Measurements from ENCODE around the gene NR1H2.
"Not testable (repeated sequence)": the region's sequence is repeated elsewhere in the genome, so short reads cannot be mapped to it uniquely, and the experiment has no call there.

The NR1H2 gene

DNA sequence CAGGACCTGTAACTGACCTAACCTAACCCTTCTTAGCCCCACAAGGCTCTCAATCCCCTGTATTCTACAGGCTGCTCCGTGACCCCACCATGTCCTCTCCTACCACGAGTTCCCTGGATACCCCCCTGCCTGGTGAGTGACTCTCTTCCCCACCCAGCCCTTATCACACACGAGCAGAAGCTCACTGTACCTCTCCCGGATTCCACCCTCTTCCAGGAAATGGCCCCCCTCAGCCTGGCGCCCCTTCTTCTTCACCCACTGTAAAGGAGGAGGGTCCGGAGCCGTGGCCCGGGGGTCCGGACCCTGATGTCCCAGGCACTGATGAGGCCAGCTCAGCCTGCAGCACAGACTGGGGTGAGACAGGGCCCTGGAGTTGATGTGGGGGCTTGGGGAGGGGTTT lies 1.3 kb downstream of the NR1H2 start:
- in situ Hi-C loops (cut with MboI; ENCODE audit: low sequenced_read_pairs) = no loop called here

DNA sequence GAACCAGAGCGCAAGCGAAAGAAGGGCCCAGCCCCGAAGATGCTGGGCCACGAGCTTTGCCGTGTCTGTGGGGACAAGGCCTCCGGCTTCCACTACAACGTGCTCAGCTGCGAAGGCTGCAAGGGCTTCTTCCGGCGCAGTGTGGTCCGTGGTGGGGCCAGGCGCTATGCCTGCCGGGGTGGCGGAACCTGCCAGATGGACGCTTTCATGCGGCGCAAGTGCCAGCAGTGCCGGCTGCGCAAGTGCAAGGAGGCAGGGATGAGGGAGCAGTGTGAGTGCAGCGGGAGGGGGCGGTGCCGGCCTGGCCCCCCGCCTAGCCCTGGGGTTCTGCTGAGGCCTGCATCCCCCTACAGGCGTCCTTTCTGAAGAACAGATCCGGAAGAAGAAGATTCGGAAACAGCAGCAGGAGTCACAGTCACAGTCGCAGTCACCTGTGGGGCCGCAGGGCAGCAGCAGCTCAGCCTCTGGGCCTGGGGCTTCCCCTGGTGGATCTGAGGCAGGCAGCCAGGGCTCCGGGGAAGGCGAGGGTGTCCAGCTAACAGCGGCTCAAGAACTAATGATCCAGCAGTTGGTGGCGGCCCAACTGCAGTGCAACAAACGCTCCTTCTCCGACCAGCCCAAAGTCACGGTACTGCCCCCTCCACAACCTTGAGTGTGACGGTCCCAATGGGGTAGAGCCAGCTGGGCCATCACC lies 2.1 kb downstream of the NR1H2 start:
- in situ Hi-C loops (cut with MboI; ENCODE audit: low sequenced_read_pairs) = no loop called here

GRCh38 chr19:50378863-50379236 lies 2.6 kb downstream of the NR1H2 start:
- in situ Hi-C loops (cut with MboI; ENCODE audit: low sequenced_read_pairs) = no loop called here

DNA sequence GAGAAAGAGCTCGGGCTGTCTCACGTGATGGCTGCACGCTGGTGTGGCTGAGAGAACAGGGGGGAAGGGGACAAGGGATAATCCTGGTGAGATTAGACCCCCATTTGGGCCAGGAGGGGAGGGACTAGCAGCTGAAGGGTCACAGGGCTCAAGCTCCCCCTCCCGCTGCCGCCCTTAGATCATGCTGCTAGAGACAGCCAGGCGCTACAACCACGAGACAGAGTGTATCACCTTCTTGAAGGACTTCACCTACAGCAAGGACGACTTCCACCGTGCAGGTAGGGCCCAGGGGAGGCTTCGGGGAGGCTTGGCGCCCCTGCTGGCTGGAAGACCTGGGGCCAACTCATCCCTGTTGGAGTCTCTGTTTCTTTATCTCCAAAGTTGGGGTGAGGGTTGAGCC lies 3.3 kb downstream of the NR1H2 start:
- in situ Hi-C loops (cut with MboI; ENCODE audit: low sequenced_read_pairs) = no loop called here

- in situ Hi-C loops (cut with MboI; ENCODE audit: low sequenced_read_pairs) = no loop called here
These were observed 3.9 kb downstream of the NR1H2 start for GRCh38 chr19:50380137-50380536.

GRCh38 chr19:50380751-50381151 lies 4.5 kb downstream of the NR1H2 start:
- in situ Hi-C loops (cut with MboI; ENCODE audit: low sequenced_read_pairs) = no loop called here

DNA sequence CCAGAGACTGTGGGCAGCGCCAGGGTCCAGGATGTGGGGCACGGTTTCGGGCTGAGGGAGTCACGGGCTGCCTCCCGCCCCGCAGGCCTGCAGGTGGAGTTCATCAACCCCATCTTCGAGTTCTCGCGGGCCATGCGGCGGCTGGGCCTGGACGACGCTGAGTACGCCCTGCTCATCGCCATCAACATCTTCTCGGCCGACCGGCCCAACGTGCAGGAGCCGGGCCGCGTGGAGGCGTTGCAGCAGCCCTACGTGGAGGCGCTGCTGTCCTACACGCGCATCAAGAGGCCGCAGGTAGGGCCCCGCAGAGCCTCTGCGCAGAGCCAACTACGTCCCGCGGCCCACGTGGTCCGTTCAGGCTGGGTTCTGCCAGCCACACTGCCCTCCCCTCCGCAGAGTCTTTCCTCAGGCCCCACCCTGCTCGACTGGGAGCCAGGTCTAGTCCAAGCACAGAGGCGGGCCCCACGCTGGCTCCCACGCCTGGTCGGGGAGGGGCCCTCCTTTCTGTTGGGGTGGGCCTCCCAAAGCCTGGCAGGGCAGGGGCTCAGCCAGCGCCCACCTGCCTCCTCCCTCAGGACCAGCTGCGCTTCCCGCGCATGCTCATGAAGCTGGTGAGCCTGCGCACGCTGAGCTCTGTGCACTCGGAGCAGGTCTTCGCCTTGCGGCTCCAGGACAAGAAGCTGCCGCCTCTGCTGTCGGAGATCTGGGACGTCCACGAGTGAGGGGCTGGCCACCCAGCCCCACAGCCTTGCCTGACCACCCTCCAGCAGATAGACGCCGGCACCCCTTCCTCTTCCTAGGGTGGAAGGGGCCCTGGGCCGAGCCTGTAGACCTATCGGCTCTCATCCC lies 5.8 kb downstream of the NR1H2 start:
- in situ Hi-C loops (cut with MboI; ENCODE audit: low sequenced_read_pairs) = no loop called here

DNA sequence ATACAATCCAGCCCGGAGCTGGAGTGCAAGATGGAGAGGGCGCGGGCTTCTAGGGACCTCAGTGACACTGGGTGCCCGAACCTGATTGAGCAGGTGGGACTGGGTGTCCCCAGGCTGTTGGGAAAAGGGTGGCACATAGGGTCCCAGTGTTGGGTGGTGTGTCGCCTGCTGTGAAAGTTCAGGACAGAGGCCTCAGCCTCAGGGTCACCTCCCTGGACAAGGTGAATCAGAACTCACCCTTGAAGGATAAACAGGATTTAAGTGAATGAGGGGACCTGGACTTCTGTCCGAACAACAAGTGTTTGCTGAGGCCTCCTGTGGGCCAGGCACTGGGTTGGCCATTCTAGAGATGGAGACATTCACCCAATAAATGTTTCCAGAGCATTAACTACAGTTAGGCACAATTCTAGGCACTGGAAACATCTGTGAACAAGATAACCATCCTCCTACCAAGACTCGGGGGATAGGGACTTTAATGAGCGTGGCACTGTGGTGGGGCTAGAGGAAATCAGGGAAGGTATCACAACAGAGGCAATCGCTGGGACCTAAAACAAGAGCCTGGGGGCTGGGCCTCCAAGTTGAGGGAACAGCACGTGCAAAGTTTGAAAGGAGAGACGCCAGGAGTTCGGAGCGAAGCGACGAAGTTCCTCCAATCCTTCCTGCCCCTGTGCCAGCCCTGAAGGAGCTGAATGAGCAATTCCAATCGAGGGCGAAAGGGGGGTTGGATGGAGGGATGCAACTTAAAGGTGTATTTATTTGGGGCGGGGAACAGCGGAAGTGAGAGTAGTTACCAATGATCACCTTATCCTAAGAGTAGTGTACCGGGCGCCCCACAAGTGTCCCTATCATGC lies 7.0 kb downstream of the NR1H2 start:
- in situ Hi-C loops (cut with MboI; ENCODE audit: low sequenced_read_pairs) = no loop called here

- in situ Hi-C loops (cut with MboI; ENCODE audit: low sequenced_read_pairs) = no loop called here
These were observed 7.8 kb downstream of the NR1H2 start, which contains the start of gene POLD1 for GRCh38 chr19:50383852-50384684. POLD1 (plus strand) TSS chr19:50384347; CDS start chr19:50398852, 14,505 bp downstream.

DNA sequence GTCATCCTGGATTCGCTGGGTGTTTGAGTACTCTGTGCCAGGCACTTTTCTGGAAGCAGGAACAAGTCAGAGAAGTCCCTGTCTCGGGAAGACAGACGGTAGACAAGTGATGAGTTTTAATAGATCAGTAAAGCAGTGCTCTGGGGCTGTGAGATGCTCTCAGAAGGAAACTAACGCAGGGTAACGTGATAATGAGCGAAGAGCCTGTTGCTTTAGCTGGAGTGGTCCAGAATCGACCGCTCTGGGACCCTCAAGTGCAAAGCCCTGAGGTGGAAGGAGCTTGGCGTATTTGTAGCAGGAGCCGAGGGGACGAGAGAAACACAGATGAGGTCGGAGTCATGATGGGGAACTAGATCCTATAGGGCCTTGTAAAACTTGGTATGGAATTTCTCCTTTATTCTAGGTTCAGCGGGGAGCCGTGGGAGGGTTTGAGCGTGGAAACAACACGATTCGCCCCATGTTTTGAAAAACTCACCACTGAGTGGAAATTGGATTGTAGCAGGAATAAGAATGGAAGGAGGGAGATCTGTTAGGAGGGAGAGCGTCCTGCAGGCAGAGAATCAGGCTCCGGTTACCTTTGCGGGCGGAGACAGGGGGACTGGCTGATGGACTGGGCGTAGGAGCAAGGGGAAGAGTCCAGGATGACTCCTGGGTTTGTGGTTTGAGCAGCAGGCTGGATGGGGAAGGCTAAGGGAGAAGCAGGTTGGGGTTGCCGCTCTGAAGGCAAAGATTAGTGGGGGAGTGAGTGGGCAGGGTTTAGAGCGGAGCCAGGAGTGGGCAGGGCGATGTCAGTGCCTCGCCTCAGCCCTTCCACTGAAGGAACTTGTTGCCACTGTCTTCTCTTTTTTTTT lies 8.7 kb downstream of the NR1H2 start:
- in situ Hi-C loops (cut with MboI; ENCODE audit: low sequenced_read_pairs) = no loop called here

DNA sequence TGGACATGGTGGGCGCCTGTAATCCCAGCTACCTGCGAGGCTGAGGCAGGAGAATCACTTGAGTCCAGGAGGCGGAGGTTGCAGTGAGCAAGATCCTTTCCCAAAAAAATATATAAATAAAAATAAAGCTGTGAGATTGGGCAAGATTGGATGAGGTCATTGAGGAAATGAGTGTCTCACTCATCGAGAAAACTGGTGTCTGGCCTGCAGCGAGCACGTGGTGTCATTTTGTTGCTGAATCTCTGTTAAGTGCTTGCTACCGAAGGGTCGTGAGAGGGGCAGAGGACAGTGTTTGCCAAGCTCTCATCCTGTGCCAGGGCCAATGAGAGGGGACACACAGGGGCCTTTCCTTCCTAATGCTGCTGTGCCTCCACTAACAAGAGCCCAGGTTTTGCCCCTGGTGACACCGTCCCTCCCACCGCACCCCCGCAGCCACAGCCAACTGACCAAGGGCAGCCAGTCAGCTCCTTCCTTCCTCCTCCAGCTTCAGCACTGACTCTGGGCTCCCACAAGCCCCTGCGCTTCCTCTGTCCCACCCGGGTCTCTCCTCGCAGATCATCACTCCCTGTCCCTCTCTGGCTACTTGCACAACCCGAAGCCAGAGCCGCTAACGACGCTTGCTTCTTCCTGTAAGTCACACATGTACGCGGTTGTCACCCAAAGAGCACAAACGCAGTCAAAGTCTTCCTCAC lies 11.1 kb downstream of the NR1H2 start:
- in situ Hi-C loops (cut with MboI; ENCODE audit: low sequenced_read_pairs) = no loop called here

DNA sequence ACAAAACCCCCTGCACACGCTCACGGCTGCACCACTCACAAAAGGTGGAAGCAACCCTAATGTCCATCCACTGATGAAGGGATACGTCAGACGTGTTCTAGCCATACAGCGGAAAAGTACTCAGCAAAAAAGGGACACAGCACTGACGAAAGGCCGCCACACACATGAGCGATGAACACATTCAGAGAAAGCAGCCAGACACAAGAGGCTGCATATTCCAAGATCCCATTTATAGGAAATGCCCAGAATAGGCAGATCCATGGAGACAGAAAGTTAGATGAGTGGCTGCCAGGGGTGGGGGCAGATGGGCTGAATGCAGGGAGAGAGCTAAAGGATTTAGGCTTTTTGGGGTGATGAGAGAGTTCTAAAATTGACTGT lies 11.6 kb downstream of the NR1H2 start:
- in situ Hi-C loops (cut with MboI; ENCODE audit: low sequenced_read_pairs) = no loop called here

DNA sequence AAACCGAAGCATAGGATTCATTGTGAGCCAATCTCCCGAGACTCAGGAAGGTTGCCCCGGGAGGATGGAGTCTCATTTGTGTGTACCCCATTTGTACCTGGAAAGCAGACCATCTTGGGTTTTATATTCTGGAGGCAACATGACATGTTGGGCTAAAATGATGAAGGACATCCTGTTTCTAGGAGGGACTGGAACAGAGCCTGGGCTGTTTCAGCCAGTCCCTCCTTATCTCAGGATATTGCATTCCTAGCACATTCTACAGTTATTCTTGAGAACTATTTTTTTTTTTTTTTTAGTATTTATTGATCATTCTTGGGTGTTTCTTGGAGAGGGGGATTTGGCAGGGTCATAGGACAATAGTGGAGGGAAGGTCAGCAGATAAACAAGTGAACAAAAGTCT lies 14.0 kb downstream of the NR1H2 start:
- in situ Hi-C loops (cut with MboI; ENCODE audit: low sequenced_read_pairs) = not testable (repeated sequence)

DNA sequence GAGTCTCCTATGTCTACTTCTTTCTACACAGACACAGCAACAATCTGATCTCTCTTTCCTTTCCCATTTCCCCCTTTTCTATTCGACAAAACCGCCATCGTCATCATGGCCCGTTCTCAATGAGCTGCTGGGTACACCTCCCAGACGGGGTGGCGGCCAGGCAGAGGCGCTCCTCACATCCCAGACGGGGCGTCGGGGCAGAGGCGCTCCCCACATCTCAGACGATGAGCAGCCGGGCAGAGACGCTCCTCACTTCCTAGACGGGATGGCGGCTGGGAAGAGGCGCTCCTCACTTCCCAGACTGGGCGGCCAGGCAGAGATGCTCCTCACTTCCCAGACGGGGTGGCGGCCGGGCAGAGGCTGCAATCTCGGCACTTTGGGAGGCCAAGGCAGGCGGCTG lies 14.7 kb downstream of the NR1H2 start:
- in situ Hi-C loops (cut with MboI; ENCODE audit: low sequenced_read_pairs) = not testable (repeated sequence)

DNA sequence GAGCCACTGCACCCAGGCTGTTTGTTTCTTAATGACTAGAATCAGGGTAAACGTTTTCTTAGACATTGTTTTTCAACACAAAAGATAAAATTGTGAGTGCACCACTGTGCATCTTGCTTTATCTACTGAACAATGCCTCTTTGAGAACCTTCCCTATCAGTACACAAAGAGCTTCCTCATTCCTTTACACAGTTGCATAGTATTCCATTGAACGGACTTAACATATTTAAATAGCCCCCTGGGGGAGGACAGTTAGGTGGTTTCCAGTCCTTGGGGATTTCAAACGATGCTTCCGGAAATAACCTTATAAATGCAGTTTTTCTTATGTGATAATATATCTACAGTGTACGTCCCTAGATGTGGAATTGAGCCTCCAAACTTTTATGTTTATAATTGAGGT lies 16.5 kb downstream of the NR1H2 start:
- in situ Hi-C loops (cut with MboI; ENCODE audit: low sequenced_read_pairs) = no loop called here

GRCh38 chr19:50393589-50393988 lies 17.3 kb downstream of the NR1H2 start:
- in situ Hi-C loops (cut with MboI; ENCODE audit: low sequenced_read_pairs) = no loop called here

- in situ Hi-C loops (cut with MboI; ENCODE audit: low sequenced_read_pairs) = no loop called here
These were observed 17.8 kb downstream of the NR1H2 start for GRCh38 chr19:50394017-50394416.

GRCh38 chr19:50398675-50399367 lies 22.6 kb downstream of the NR1H2 start:
- in situ Hi-C loops (cut with MboI; ENCODE audit: low sequenced_read_pairs) = no loop called here

DNA sequence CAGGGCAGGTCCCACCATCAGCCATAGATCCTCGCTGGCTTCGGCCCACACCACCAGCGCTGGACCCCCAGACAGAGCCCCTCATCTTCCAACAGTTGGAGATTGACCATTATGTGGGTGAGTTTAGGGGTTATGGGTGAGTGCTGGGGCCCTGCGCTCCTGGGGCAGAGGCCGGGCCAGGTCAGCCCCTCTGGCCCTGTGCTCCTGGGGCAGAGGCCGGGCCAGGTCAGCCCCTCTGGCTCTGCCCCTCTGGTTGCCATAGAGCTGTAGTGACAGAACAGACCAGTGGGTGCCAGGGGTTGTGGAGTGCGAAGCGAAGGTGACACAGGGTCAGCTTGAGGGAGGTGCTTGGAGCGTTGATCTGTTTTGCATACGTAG lies 23.1 kb downstream of the NR1H2 start:
- in situ Hi-C loops (cut with MboI; ENCODE audit: low sequenced_read_pairs) = no loop called here
